Amniotic stem cell (primary cell): ENCODE results near the gene FAM170B.

Experiments
- DNase-seq: peaks from one replicate; lab custom pipeline; 2025; lab: John Stamatoyannopoulos, UW

Gene FAM170B

GRCh38 chr10:49169776-49170175 is 36.0 kb upstream of the FAM170B start:
- DNase-seq = no peak

DNA sequence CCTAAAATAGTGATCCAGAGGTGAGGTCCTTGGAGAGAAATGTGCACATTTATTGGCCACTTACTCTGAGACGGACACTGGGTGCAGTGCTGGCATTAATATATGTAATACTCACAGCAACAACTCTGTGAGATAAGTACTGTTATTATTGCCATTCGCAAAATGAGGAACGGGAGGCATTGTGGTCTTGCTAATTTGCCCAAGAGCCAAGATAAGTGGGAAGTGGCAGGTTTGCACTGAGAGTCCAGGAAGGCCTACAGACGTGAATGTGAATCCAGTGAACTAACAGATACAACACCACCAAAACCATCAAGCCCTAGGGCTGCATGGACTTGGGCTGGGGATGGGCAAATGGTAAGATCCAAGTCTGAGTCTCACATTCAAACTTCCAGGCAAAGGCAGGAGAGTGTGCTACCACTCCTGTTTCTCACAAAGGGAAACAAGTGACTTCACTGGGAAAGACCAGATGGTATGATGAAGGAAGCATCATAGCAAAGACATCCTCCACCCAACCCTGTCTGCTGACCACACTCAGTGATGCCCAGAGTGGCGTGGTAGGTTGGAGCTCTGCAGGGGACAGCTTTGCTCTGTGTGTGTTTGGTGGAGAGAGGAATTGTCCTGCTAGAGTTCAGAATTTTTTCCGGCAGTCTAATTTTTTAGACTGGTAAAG is 35.1 kb upstream of the FAM170B start:
- DNase-seq = no peak

DNA sequence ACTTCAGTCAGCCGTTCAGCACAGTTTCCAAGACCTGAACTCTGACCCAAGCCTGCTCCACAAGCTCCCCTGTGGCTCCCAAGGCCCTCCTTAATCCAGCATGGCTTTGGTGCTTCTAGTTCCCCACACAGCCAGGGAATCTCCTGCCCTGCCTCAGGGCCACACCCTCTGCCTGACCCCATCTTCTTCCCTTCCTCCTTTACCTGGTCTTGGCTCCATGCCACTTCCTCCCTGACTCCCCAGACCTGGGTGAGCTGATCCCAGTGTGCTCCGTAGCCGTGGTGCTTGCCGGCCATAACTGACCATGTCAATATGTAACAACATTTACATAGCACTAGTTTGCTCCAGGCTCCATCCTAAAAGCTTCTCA is 34.3 kb upstream of the FAM170B start:
- DNase-seq = no peak

GRCh38 chr10:49167425-49168170 is 33.8 kb upstream of the FAM170B start:
- DNase-seq = no peak

GRCh38 chr10:49166484-49167400 is 32.9 kb upstream of the FAM170B start:
- no peak for DNase-seq

DNA sequence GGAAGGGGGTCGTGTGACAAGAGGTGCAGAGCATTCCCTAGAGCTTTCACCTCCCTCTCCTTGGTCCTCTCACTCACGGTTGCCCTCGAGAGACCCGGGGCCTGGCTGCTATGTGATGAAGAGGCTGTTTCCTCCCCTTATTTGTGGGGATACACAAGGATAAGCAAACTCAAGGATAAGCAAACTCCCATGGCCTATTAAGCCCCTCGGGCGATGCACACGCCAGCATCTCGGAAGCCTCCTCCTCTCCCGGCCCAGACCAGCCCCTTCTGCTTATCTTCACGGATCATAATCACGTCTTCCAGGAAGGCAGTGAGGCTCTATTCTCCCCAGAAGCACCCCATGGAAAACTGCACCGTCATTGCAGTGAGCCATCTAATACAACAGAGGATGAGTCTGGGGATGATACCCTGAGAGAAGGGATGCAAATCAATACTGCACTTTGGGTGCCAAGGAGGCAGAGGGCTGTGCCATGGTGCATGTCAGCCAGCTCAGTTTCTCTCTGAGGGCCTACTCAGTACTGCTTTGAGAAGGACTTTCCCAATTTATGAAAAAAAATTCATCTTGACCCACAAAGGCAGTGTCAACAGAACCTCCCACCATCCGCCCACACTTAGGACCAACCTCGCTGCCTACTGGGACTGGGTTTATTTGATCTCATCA is 32.1 kb upstream of the FAM170B start:
- no peak for DNase-seq

DNA sequence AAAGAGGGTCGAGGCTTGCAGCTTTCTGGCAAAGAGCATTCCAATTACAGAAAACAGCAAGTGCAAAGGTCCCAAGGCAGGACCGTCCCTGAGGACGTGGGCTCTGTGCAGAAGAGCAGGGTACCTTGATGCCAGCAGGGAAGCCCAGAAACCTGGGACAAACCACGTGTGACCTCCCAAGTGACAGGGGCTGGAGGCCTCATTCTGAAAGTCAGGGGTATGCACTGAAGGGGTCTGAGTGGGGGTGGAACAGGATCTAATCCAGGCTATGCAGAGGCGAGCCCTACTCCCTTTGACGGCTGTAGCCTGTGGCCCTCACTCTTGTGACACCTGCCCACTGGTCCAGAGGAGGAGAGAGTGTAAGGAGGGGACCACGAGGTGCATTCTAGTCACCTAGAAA is 31.4 kb upstream of the FAM170B start:
- DNase-seq = no peak

DNA sequence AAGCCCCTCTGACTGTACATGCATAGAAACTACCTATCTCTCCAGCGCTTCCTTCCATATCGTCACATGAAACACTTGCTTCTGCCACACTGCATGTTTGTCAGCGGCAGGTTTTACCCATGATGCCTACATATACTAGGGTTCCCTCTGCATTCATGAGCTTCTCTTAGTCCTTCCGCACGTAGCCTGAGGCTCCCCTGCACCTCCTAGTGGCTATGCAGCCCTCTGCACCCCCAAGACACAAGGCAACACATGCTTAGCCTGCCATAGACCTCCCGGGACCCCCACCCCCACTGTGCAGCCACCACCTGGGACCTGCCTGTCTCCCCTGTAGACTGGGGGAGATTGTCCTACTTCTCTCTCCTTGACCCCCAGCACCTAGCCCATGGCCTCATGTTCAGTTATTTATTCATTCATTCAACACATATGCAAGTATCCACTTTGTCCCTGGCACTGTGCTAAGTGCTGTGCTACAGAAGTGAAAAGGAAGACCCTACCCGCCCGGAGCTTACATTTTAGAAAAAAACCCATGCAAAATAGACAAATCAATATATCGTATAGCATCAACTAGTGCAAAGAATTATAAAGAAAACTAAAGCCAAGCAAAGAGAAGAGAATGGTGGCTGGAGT is 30.9 kb upstream of the FAM170B start:
- DNase-seq = no peak

- no peak for DNase-seq
Measured at GRCh38 chr10:49163741-49164140, 29.9 kb upstream of the FAM170B start.

GRCh38 chr10:49162761-49163310 is 29.0 kb upstream of the FAM170B start:
- no peak for DNase-seq

DNA sequence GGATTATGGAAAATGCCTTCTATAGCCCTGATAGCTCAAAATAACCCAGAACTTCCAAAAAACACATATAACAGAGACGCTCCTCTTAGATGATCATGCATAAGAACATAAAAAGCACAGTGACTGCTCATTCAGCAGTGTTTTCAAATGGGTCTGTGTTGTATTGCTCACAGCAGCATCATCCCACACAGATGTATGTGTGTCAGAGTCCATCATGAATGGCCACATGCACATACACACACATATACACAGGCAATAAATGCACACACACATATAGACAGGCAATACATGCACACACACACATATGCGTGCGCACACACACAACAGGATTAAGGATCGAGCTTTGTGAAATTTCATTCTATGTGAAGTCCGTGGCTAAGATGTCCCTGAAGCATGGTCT is 28.2 kb upstream of the FAM170B start:
- no peak for DNase-seq

GRCh38 chr10:49161411-49161997 is 27.7 kb upstream of the FAM170B start:
- DNase-seq = no peak

DNA sequence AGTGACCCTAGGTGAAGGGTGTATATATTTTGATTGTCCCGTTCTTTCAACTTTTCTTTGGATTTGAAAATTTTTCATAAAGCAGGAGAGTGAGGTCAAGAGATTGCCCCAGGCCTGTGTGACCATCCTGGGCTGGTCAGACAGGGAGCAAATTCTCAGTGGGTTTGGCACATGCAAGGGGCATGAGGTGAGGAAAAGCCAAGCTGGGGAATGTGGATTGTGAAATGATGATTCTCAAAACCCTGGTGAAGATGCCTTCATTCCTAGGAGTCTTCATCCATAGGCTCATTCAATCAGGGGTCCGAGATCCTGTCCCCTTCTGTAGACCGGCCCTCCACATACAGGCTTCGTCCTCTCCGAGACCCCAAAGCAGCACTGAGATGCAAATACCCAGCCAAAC is 27.0 kb upstream of the FAM170B start:
- no peak for DNase-seq

- DNase-seq = no peak
Measured at GRCh38 chr10:49160110-49160509, 26.3 kb upstream of the FAM170B start.

DNA sequence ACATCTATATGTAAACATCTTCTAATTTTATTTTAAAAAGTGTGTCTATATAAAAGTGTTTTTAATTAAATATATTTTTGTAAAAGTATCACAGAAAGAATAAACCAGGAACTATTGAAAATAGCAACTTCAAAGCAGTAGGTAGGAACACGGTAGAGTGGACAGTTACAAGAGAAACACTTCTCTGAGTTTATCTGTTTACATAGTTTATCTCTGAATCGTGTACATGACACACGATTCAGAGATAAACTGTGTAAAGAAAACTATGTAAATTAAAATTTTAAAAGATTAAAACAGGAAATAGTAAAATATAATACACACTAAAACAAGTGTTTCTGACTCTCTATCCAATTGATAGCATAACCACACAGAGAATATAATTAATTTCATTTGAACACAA is 25.1 kb upstream of the FAM170B start:
- no peak for DNase-seq

GRCh38 chr10:49158404-49158803 is 24.6 kb upstream of the FAM170B start:
- DNase-seq = no peak

DNA sequence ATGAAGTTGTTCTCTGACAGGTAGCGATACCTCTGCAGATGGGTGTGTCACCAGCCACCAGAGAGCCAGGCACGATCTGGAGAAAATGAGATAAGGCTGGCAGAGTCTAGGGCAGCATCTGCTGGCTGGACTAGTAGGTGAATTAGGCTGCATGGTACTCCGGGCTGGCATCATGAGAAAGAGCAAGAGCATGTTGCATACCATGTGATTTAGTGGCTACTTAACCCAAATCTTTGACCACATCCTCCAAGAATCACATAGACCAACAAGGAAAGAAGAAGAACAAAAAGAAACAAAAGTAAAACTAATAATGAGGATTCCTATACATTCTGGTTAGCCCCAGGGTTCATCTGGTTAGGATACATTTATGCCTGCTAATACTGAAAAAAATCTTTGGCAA is 23.4 kb upstream of the FAM170B start:
- no peak for DNase-seq

DNA sequence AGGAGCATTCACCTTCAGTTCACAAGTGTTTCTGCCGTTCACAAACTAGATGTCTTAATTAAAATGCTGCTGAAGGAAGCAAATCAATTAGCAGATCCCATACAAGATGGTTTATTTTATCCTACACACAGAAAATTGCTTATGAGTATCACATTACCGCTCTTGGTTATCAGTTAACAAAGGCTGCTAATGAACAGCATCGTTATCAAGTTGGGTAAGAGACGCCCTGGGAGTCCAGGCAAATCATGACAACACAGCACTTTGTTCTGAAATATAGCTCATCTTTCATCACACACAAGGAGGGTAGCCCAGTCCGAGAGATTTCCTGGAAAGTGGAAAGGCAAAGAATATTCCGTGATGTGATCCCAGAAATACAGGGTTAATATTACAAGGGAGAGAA is 20.8 kb upstream of the FAM170B start:
- DNase-seq = no peak

- DNase-seq = no peak
Measured at GRCh38 chr10:49153971-49154370, 20.1 kb upstream of the FAM170B start.

- no peak for DNase-seq
Measured at GRCh38 chr10:49153115-49153514, 19.3 kb upstream of the FAM170B start.

GRCh38 chr10:49152663-49153062 is 18.8 kb upstream of the FAM170B start:
- no peak for DNase-seq
